Measurements from ENCODE around the gene CDHR3. TPM values are rescaled to one million over a fixed set of nuclear protein-coding genes. Genes with fewer than 3 reads are reported as not detected.
"Not testable (repeated sequence)": the region's sequence is repeated elsewhere in the genome, so short reads cannot be mapped to it uniquely, and the experiment has no call there.

The CDHR3 gene
- total and polyA plus RNA-seq, 5 donors from 2014 or later, result 5.6 to 38.2 (median 8.5) TPM

DNA sequence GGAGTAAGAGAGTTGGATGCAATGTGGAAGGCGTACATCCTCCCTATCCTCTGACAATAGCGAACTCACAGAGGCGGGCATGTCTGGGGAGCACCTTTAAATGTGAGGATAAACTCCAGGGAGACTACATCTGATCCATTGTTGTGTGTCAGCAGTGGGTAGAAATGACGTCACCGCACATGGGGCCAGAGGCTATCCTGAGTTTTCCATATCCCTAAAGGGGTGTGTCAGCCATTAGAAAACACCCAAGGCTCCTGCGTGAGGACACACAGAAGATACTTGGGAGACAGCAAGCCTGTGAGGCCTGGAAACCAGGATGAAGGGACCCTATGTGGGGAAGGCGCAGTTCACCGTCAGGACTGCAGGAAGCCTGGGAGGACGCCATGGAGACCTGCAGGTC is 17.2 kb upstream of the CDHR3 start:
- H3K27ac Mint-ChIP-seq, result no peak overlapping the region
- H3K4me3 ChIP-seq (ENCODE audit: low read depth, low read length), result no peak overlapping the region
- no peaks in the 10 kb centered on the region for H3K27me3 Mint-ChIP-seq
- ATAC-seq (ENCODE audit: low read depth in 2 of 2) (no peak), DNase-seq (no peak)
- no peaks in the 10 kb centered on the region for H3K36me3 ChIP-seq (ENCODE audit: control insufficient read depth, insufficient read depth, low read length)
- H3K27ac ChIP-seq (ENCODE audit: insufficient read depth, low read length, poor library complexity, severe bottlenecking), result no peak overlapping the region
- H3K9me3 Mint-ChIP-seq, result peaks cover 0 to 1% (median 0%) of the 10 kb centered on the region in 7 donors
- H3K4me3 Mint-ChIP-seq, result no peak overlapping the region
- no peaks in the 10 kb centered on the region for H3K27me3 ChIP-seq (ENCODE audit: control insufficient read depth, insufficient read depth, low read length)
- no peaks in the 10 kb centered on the region for H3K4me1 ChIP-seq (ENCODE audit: control insufficient read depth, insufficient read depth, low read length, poor library complexity, severe bottlenecking)
- no peaks in the 10 kb centered on the region for H3K4me1 Mint-ChIP-seq
- H3K36me3 Mint-ChIP-seq, result no peaks in the 10 kb centered on the region
- H3K9me3 ChIP-seq (ENCODE audit: control insufficient read depth in 2 of 2, low read length in 2 of 2), result no peaks in the 10 kb centered on the region

DNA sequence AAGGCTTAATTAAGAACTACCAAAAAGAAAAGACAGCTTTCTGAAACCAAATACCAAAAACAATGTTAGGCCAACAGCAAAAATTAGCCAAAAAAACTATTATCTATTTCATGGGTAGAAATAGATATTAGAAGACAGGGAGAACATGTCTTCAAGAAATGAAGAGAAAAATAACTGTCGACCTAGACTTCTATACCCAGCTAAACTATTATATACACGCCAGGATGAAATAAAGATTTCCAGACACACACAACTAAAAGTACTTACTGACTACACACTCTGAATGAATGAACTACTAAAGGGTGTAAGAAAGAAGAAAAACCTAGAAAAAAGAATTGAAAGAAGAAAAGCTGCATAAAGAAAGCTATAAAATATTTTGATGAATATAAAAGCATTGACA is 11.5 kb upstream of the CDHR3 start:
- no peak overlapping the region for H3K27ac ChIP-seq (ENCODE audit: insufficient read depth, low read length, poor library complexity, severe bottlenecking)
- no peak overlapping the region for H3K27ac Mint-ChIP-seq
- no peaks in the 10 kb centered on the region for H3K4me1 ChIP-seq (ENCODE audit: control insufficient read depth, insufficient read depth, low read length, poor library complexity, severe bottlenecking)
- H3K27me3 ChIP-seq (ENCODE audit: control insufficient read depth, insufficient read depth, low read length), result no peaks in the 10 kb centered on the region
- H3K27me3 Mint-ChIP-seq, result peaks cover 3% of the 10 kb centered on the region
- peaks cover 10 to 16% of the 10 kb centered on the region in 2 experiments for H3K9me3 ChIP-seq (ENCODE audit: control insufficient read depth in 2 of 2, low read length in 2 of 2)
- H3K4me3 Mint-ChIP-seq, result no peak overlapping the region
- DNase-seq, result no peak
- H3K4me1 Mint-ChIP-seq, result peaks cover 0 to 8% (median 0%) of the 10 kb centered on the region in 4 donors
- peaks cover 1 to 8% (median 7%) of the 10 kb centered on the region in 7 donors for H3K9me3 Mint-ChIP-seq
- ATAC-seq (ENCODE audit: low read depth in 2 of 2), result no peak
- H3K36me3 ChIP-seq (ENCODE audit: control insufficient read depth, insufficient read depth, low read length), result no peaks in the 10 kb centered on the region
- peaks cover 12% of the 10 kb centered on the region for H3K36me3 Mint-ChIP-seq
- no peak overlapping the region for H3K4me3 ChIP-seq (ENCODE audit: low read depth, low read length)

DNA sequence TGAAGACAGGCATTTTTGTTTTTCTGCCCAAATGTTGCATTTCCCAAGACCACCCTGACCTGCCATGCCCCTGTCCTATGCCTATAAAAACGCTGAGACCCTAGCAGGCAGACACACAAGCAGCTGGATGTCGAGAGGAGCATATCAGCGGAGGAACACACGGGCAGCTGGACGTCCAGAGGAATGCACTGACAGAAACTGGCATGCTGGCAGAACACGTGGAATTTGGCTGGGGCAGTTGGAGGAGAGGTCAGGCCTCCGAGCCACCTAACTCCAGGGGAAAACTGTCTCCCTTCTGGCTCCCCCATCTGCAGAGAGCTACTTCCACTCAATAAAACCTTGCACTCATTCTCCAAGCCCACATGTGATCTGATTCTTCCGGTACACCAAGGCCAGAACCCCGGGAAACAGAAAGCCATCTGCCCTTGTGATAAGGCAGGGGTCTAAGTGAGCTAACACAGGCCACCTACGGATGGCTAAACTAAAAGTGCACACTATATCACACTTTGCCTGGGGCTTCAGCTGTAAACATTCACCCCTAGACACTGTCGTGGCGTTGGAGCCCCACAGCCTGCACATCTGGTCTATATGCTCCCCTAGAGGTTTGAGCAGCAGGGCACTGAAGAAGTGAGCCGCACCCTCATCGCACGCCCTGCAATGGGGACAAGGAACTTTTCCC is 10.0 kb upstream of the CDHR3 start:
- no peak overlapping the region for H3K4me3 ChIP-seq (ENCODE audit: low read depth, low read length)
- no peak for DNase-seq
- Mint-ChIP-seq H3K9me3 (peaks cover 1 to 8% (median 7%) of the 10 kb centered on the region in 7 donors), H3K36me3 (peaks cover 12% of the 10 kb centered on the region), H3K4me1 (peaks cover 0 to 8% (median 0%) of the 10 kb centered on the region in 4 donors), H3K27me3 (peaks cover 8% of the 10 kb centered on the region), H3K4me3 (no peak overlapping the region), H3K27ac (no peak overlapping the region)
- H3K27ac ChIP-seq (ENCODE audit: insufficient read depth, low read length, poor library complexity, severe bottlenecking), result no peak overlapping the region
- H3K9me3 ChIP-seq (ENCODE audit: control insufficient read depth in 2 of 2, low read length in 2 of 2), result peaks cover 10 to 16% of the 10 kb centered on the region in 2 experiments
- no peaks in the 10 kb centered on the region for H3K27me3 ChIP-seq (ENCODE audit: control insufficient read depth, insufficient read depth, low read length)
- no peak for ATAC-seq (ENCODE audit: low read depth in 2 of 2)
- H3K36me3 ChIP-seq (ENCODE audit: control insufficient read depth, insufficient read depth, low read length), result no peaks in the 10 kb centered on the region
- H3K4me1 ChIP-seq (ENCODE audit: control insufficient read depth, insufficient read depth, low read length, poor library complexity, severe bottlenecking), result no peaks in the 10 kb centered on the region

DNA sequence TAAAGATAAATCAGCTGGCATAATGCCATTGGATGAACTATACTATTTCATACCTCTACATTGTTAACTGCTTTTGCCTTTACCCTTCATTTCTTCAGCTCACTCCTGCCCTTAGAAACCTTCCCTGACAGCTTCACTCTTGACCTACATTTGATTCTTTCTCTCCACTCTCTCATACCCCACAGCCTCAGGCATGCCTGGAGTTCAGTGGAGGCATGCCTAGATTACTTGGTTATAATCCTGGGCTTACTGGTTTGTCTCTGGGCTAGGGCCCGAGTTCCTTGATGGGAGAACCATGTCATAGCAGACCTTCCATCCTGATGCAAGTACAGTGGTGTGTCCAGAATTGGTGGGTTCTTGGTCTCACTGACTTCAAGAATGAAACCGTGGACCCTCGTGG is 8.4 kb upstream of the CDHR3 start:
- no peak overlapping the region for H3K27ac Mint-ChIP-seq
- Histone ChIP-seq H3K36me3 (ENCODE audit: control insufficient read depth, insufficient read depth, low read length) (no peaks in the 10 kb centered on the region), H3K27ac (ENCODE audit: insufficient read depth, low read length, poor library complexity, severe bottlenecking) (no peak overlapping the region), H3K27me3 (ENCODE audit: control insufficient read depth, insufficient read depth, low read length) (no peaks in the 10 kb centered on the region), H3K9me3 (ENCODE audit: control insufficient read depth in 2 of 2, low read length in 2 of 2) (peaks cover 10 to 16% of the 10 kb centered on the region in 2 experiments), H3K4me1 (ENCODE audit: control insufficient read depth, insufficient read depth, low read length, poor library complexity, severe bottlenecking) (no peaks in the 10 kb centered on the region), H3K4me3 (ENCODE audit: low read depth, low read length) (no peak overlapping the region)
- DNase-seq, result no peak
- H3K4me1 Mint-ChIP-seq, result peaks cover 0 to 8% (median 0%) of the 10 kb centered on the region in 4 donors
- peaks cover 1 to 8% (median 7%) of the 10 kb centered on the region in 7 donors for H3K9me3 Mint-ChIP-seq
- H3K27me3 Mint-ChIP-seq, result peaks cover 8% of the 10 kb centered on the region
- no peak overlapping the region for H3K4me3 Mint-ChIP-seq
- no peak for ATAC-seq (ENCODE audit: low read depth in 2 of 2)
- peaks cover 12% of the 10 kb centered on the region for H3K36me3 Mint-ChIP-seq

DNA sequence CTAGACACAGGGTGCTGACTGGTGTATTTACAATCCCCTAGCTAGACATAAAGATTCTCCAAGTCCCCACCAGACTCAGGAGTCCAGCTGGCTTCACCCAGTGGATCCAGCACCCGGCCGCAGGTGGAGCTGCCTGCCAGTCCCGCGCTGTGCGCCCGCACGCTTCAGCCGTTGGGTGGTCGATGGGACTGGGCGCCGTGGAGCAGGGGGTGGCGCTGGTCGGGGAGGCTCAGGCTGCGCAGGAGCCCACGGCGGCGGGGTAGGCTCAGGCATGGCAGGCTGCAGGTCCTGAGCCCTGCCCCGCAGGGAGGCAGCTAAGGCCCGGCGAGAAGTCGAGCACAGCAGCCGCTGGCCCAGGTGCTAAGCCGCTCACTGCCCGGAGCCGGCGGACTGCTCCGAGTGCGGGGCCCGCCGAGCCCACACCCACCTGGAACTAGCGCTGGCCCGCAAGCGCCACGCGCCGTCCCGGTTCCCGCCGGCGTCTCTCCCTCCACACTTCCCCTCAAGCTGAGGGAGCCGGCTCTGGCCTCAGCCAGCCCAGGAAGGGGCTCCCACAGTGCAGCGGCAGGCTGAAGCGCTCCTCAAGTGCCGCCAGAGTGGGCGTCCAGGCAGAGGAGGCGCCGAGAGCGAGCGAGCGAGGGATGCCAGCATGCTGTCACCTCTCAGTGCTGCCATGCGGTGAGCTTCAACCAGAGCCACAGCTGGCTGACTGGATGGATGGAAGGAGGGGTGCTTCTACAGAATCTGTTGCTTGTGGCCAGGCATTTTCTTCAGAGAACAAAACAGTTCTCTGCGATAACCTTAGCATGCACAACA is 7.2 kb upstream of the CDHR3 start:
- DNase-seq; H3K4me1 ChIP-seq (ENCODE audit: control insufficient read depth, insufficient read depth, low read length, poor library complexity, severe bottlenecking); ATAC-seq (ENCODE audit: low read depth in 2 of 2); H3K9me3 Mint-ChIP-seq; H3K27ac Mint-ChIP-seq; H3K36me3 ChIP-seq (ENCODE audit: control insufficient read depth, insufficient read depth, low read length); H3K4me3 ChIP-seq (ENCODE audit: low read depth, low read length); H3K4me1 Mint-ChIP-seq; H3K27ac ChIP-seq (ENCODE audit: insufficient read depth, low read length, poor library complexity, severe bottlenecking); H3K27me3 Mint-ChIP-seq; H3K4me3 Mint-ChIP-seq; H3K27me3 ChIP-seq (ENCODE audit: control insufficient read depth, insufficient read depth, low read length): not testable (repeated sequence)
- peaks cover 12% of the 10 kb centered on the region for H3K36me3 Mint-ChIP-seq
- H3K9me3 ChIP-seq (ENCODE audit: control insufficient read depth in 2 of 2, low read length in 2 of 2), result peaks cover 10 to 16% of the 10 kb centered on the region in 2 experiments

DNA sequence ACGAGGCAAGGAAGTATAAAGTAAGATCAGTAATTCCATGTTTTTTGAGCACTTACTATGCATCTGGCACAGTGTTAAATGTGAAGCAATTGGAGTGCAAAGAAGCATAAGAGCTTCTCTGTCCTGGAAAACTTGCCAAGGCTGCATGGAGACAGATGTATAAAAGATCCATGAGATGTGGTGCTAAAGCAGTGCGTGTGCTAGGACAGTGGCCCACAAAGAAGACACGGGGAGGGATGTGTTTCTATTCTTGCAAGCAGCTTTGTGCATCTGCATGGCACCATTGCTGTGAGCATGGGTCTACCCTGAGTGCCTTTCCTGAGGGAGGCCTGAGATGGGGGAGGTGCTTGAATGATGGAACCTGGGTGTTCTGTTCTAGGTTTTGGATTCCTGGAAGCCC is 5.1 kb upstream of the CDHR3 start:
- no peaks in the 10 kb centered on the region for H3K4me1 ChIP-seq (ENCODE audit: control insufficient read depth, insufficient read depth, low read length, poor library complexity, severe bottlenecking)
- Mint-ChIP-seq H3K9me3 (peaks cover 0 to 4% (median 0%) of the 10 kb centered on the region in 7 donors), H3K4me3 (no peak overlapping the region), H3K4me1 (peaks cover 0 to 8% (median 0%) of the 10 kb centered on the region in 4 donors), H3K27ac (no peak overlapping the region), H3K27me3 (peaks cover 8% of the 10 kb centered on the region), H3K36me3 (no peaks in the 10 kb centered on the region)
- no peak overlapping the region for H3K4me3 ChIP-seq (ENCODE audit: low read depth, low read length)
- DNase-seq, result no peak
- H3K27ac ChIP-seq (ENCODE audit: insufficient read depth, low read length, poor library complexity, severe bottlenecking), result no peak overlapping the region
- no peaks in the 10 kb centered on the region for H3K27me3 ChIP-seq (ENCODE audit: control insufficient read depth, insufficient read depth, low read length)
- H3K36me3 ChIP-seq (ENCODE audit: control insufficient read depth, insufficient read depth, low read length), result no peaks in the 10 kb centered on the region
- H3K9me3 ChIP-seq (ENCODE audit: control insufficient read depth in 2 of 2, low read length in 2 of 2), result no peaks in the 10 kb centered on the region
- ATAC-seq (ENCODE audit: low read depth in 2 of 2), result no peak

DNA sequence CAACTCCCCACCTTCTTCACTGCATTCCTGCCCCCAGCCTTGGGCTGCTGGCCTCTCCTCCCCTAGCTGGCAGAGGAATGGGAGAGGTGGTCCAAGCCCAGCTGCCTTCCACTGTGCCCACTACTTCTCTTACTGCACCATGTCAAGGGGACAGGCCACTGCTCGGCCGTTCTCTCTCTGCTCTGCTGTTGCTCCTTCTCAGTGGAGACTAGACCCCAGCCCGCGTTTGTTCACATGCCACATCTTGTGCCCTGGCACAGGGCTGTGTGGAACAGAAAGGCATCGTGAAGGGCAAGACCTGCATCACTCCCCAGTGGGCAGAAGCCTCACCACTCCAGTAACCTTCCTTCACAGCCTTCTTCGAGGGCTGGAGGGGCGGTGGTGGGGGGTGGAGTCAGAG is 711 bp upstream of the CDHR3 start:
- Histone ChIP-seq H3K36me3 (ENCODE audit: control insufficient read depth, insufficient read depth, low read length) (no peaks in the 10 kb centered on the region), H3K4me3 (ENCODE audit: low read depth, low read length) (no peak overlapping the region), H3K27me3 (ENCODE audit: control insufficient read depth, insufficient read depth, low read length) (no peaks in the 10 kb centered on the region), H3K9me3 (ENCODE audit: control insufficient read depth in 2 of 2, low read length in 2 of 2) (no peaks in the 10 kb centered on the region), H3K4me1 (ENCODE audit: control insufficient read depth, insufficient read depth, low read length, poor library complexity, severe bottlenecking) (no peaks in the 10 kb centered on the region), H3K27ac (ENCODE audit: insufficient read depth, low read length, poor library complexity, severe bottlenecking) (no peak overlapping the region)
- peaks cover 9% of the 10 kb centered on the region for H3K27me3 Mint-ChIP-seq
- DNase-seq (no peak), ATAC-seq (ENCODE audit: low read depth in 2 of 2) (no peak)
- no peak overlapping the region for H3K27ac Mint-ChIP-seq
- peaks cover 7% of the 10 kb centered on the region for H3K36me3 Mint-ChIP-seq
- H3K4me3 Mint-ChIP-seq, result no peak overlapping the region
- H3K4me1 Mint-ChIP-seq, result no peaks in the 10 kb centered on the region
- H3K9me3 Mint-ChIP-seq, result no peaks in the 10 kb centered on the region
